ENCODE measurements around the gene SLCO4A1. TPM values are rescaled to one million over a fixed set of nuclear protein-coding genes. Genes with fewer than 3 reads are reported as not detected.

Gene SLCO4A1
- total RNA-seq, 1 experiment from 2014 or later: 4.9 TPM

- DNase-seq (ENCODE audit: low spot score): no peak
Observed at GRCh38 chr20:62637521-62638054, 4.7 kb upstream of the SLCO4A1 start.

GRCh38 chr20:62638055-62638570 is 4.2 kb upstream of the SLCO4A1 start:
- DNase-seq (ENCODE audit: low spot score): no peak

DNA sequence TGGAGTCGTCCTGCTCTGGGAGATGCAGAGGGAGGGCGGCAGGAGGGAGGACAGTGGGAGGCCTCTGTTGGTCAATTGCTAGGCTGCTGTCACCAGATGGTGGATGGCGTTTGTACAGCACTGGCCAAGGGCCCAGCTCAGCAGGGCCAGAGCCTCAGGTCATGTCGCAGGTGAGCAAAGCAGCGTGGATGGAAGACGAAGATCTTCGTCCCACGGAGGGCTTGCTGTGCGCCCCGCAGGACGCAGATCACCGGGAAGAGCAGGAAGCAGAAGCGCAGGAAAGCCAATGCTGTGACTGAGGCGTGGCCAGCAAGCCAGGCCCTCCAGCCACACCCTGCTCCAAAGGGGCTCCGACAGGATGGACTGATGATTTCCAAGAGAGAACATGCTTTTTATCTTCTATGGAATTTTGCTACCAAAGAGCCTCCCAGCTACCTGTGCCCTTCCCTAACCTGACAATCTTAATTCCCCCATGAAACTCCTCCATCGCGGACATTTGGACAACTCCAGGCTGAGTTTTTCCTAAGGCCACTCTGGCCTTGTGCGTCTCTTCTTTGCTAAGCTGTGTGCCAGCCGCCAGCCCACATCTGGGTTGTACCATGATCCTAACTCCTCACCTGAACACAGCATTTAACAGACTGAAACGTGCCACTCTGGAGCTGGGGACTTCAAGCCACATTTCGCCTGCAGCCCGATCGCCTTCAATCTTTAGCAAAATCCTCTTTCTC is 3.5 kb upstream of the SLCO4A1 start:
- DNase-seq (ENCODE audit: low spot score): no peak

GRCh38 chr20:62639765-62640164 is 2.5 kb upstream of the SLCO4A1 start:
- no peak for DNase-seq (ENCODE audit: low spot score)

DNA sequence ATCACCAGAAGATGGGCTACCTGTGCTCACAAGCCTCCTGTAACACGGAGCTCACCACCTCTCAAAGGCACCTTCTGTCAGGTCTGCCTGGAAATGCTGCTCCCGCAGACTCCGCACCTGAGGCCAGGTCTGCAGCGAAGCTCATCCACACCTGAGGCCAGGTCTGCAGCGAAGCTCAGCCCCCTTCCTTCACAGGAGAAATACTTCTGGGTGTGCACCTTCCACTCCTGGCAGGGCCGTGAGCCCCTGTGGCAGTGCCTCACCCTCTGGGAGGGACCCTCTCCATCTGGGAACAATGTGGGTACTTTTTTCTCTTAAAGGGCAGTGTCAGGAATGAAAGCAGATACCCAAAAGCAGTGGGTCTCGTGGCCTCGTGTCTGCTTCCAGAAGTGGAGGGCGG is 1.4 kb upstream of the SLCO4A1 start:
- DNase-seq (ENCODE audit: low spot score): no peak

DNA sequence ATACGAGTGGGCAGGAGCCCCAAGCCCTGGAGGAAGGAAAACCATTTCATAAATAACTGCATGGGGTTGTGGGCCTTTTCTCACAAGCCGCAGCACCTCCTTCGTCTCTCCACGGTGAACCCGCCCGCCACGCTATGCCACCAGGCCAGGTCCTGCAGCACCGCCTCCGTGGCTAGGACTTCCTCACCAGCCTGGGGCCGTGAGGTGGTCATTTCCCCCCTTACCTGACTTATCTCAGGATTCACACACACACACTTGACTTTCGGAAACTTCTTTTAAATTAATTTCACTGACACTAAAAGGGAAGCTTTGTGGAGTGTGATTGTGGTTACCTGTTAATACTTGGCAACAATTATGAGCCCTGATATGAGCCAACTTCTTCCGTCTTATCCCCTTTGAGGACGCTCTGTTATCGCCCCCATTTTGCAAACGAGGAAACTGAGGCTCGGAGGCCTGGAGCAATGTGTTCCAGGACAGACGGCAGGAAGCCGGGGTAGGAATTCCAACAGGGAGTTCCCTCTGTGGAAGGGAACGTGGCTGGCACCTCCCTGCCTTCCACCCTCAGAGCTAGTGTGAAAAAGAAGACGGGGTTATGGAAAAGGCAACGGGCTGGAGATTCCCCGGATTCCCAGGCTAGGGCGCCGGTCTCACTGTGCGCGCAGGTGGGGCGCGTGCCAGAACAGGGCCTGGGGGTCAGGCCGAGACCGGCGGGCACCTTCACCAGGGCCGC is 817 bp upstream of the SLCO4A1 start:
- no peak for DNase-seq (ENCODE audit: low spot score)

GRCh38 chr20:62642666-62643520 is 590 bp downstream of the SLCO4A1 start:
- DNase-seq (ENCODE audit: low spot score): no peak

GRCh38 chr20:62643521-62644043 is 1.3 kb downstream of the SLCO4A1 start:
- DNase-seq (ENCODE audit: low spot score): no peak

DNA sequence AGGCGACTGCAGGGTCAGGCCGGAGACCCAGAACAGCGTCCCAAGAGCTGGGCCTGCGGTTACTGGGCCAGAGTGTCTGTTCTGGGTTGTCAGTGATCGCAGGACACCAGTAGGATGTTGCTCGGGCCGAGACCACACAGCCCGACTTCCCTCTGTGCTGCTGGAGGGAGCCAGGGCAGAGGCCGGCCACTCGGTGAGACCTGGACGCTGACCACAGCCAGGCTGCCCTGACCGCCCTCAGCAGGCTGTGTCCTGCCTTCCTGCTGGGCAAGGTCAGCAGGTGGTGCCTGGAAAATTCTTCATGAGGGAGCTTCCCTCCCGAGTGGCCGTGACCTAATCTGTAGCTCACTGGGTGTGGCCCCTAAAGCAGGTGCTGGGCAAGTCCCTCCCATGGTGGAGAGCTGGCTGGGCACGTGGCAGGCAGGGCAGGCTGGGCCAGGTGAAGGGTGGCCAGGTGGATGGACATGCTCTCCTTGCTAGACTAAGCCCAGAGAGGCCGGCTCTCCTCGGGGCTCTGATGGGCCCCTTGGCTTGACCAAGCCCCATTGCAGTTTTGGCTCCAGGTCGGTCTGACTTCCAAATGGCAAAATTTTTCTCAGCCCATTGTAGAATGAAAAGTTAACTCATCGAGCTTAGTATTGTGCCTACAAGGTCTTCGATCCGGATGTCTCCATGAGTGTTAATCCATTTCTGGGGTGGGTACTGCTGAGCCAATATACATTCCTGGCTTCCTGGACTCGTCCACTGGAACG is 1.9 kb downstream of the SLCO4A1 start:
- no peak for DNase-seq (ENCODE audit: low spot score)

- no peak for DNase-seq (ENCODE audit: low spot score)
Observed at GRCh38 chr20:62644802-62645496, 2.6 kb downstream of the SLCO4A1 start.

DNA sequence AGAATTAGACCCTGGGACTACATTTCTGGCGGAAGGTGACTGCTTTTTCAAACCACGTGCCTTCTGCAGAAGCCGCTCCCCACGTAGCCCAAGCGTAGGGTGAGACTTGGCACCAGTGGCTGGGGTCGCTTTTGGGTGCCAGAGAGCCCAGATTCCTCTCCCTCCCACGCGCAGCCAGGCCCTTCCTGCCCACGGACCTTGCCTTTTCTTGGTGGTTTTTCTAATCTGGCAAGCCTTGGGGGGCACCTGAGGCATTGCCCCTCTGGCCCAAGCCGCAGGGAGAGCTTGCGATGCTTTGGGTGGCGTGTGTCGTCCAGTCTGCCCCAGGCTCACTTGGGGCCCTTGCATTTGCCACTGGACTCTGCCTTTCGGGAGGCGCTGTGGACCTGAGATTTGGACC is 3.3 kb downstream of the SLCO4A1 start:
- DNase-seq (ENCODE audit: low spot score): no peak

- DNase-seq (ENCODE audit: low spot score): no peak
Observed at GRCh38 chr20:62646851-62647520, 4.7 kb downstream of the SLCO4A1 start.

DNA sequence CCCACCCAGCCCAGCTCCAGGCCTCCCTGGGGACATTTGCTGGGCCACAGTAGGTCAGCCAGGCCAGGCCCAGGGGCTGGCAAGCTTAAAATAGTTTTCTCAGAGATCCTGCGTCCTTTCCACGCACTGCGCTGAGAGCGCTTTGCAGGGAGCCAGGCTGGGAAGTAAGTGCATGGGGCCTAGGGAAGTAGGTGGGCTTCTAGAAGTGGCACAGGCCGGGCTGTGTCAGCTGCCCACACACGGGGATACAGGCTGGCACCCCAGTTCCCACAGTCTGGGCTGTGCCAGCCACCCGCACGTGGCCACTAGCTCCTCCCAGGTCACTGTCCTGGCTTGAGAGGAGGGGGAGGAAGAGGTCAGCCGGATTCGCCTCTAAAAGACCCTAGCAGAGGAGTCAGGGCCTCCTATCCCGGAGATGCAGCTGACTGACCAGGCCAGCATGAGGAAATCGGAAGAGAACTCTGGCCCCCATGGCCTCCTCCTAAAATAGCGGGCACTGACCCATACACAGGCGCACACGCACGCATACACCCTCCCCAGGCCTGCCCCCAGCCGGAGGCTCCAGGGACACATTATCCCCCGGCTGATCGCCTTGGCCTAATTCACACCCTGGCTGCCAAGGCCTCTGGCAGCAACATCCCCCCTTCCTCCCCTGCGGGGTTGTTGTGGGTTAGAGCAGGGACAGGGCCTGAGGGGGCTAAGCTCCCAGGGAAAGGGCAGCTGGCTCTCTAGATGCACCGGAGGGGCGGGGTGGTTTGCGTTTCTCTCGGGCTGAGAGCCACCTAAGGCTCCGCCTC is 5.4 kb downstream of the SLCO4A1 start:
- no peak for DNase-seq (ENCODE audit: low spot score)

DNA sequence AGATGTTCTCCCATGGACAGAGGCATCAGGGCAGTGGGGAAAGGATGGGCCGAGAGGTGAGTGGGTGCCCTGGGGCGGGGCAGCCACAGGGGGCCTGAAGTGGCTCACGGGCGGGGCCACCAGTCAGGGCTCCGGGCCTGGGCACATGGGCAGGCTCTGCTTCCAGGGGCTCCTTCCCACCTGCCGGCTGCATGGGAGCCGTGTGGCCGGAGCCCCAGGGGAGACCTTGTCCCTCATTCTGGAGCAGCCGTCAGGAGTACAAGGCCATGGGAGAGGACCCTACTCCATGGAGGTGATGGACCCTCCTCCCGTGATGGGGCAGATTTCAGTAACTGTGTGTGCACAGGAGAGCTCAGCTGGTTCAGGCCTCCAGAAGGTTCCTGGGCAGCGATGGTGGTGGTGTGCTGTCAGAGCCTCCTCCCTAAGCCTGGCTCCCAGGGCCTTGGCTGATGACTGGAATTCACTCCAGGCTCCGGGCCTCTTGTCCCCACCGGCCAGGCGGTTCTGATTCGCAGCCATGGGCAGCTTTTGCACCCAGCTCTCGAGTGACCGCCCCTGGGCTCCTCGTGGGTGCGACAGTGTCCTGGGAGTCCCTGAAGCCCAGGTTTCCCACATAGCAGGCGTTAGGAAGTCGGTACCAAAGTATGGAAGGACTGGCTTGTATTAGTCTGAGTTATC is 6.2 kb downstream of the SLCO4A1 start:
- no peak for DNase-seq (ENCODE audit: low spot score)

GRCh38 chr20:62649140-62649539 is 6.8 kb downstream of the SLCO4A1 start:
- no peak for DNase-seq (ENCODE audit: low spot score)

GRCh38 chr20:62650551-62651284 is 8.4 kb downstream of the SLCO4A1 start:
- no peak for DNase-seq (ENCODE audit: low spot score)

DNA sequence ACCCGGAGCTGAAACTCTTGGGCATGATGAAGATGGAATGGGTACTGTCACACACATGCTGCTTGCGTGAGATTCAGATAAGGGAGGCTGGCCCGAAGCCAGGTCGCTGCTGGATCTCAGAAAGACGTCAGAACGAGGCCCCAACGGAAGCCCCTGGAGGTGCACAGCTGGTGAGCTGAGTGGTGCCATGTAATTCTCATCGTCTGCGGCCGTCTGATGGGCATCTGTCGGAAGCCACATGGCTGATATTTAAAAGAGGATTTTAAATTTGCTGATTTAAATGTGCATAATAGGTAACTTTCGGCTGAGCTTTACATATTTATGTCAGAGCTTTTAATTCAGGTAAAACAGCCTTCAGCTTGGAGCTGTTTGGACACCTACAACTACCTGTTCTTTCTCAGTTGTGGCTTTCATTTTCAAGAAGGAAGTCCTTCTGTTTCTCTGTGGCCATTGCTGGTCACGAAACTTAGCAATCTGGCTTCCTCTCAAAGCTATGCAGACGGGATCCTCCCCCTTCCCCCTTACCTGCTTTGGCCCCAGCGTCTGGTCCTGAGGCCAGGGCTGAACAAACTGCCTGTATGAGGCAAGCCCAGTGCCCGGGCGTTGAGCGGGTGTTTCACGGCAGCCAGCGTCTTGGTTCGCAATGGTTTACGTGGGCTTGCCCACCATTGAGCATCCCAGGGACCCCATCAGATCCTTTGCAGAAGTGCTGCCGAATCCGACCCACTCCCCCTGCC is 9.2 kb downstream of the SLCO4A1 start:
- no peak for DNase-seq (ENCODE audit: low spot score)
